Activated CD8-positive, alpha-beta memory T cell treated with anti-CD3 and anti-CD28 coated beads, Interleukin-2, amount 50 U/mL, for 24 hours (primary cell): Measurements from ENCODE around the gene AP1G2.
"Not testable (repeated sequence)": the region's sequence is repeated elsewhere in the genome, so short reads cannot be mapped to it uniquely, and the experiment has no call there.

Source experiments
- DNase-seq: peaks from one replicate; pipeline ENCODE4 v3.0.0-alpha.2; 2020; ENCODE audit errors: extremely low read depth

AP1G2 gene

DNA sequence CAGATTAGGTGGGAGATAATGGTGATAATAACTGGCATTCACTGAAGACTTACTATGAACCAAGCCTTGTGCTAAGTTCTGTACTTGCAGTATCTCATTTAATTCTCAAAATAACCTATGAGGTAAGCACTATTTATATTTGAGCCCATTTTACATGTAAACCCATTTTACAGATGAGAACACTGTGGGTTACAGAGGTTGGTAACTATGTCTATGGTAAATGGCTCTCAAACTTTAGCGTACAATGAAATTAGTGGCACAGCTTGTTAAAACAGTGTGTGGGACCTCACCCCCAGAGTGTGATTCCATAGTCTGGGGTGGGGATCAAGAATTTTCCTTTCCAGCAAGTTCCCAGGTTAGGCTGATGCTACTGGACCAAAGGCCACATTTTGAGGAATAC lies 33.2 kb upstream of the AP1G2 start:
- DNase-seq, result no peak

DNA sequence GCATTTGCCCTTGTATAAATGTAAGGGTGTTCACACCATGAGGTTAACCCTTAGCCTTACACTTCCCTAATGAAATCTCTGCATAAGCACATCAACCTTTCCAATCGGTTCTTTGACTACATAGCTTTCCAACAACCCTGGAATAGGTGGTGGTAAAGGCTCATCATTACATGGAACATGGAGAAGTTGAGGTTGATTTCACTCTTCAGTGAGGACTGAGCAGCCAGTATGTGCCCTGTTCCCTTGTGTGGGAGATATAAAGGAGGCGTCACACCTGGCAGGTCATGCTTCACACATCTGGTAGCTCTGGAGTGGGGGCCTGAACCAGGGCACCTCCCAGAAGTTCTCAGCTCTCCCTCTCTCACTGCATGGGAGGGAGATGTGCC lies 32.7 kb upstream of the AP1G2 start:
- no peak for DNase-seq

DNA sequence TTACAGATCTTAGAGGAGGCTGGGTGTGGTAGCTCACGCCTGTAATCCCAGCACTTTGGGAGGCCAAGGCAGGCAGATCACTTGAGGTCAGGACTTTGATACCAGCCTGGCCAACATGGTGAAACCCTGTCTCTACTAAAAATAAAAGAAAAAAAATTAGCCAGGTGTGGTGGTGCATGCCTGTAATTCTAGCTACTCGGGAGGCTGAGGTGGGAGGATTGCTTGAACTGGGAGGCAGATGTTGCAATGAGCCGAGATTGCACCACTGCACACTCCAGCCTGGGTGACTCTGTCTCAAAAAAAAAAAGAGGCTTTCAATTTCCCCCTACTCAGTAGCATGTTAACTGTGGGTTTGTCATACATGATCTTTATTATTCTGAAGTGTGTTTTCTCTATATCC lies 26.6 kb upstream of the AP1G2 start:
- not testable (repeated sequence) for DNase-seq

DNA sequence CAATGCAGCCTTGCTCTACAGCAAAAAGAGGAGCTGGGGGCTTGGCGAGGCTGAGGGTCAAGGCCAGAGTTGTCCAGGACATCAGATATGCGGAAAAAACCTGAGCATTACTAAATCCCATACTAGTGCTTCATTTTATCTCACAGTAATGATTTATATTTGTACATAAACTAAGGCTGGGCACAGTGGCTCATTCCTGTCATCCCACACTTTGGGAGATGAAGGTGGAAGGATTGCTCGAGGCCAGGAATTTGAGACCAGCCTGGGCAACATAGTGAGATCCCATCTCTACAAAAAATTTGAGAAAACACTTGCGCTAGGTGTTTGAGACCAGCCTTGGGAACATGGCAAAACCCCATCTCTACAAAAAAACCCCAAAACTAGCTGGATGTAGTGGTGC lies 22.6 kb upstream of the AP1G2 start:
- DNase-seq, result no peak

DNA sequence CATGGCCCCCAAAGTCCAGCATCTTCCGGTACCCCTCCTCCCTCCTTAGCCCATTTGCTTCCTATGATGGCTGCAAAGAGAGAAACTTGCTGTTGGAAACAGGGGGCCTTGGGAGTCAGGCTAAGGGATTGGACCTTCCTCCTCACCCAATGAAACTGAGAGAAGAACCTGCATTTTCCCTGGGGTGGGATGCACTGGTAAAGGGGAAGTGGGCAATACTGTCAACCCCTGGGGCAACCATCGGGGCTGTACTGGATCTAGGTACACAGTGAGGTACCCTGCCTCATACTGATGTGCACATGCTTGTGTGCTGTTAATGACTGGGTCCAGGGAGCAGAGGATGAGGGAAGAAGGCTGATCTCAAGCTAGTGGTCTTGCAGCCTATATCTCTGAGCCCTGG lies 22.0 kb upstream of the AP1G2 start:
- no peak for DNase-seq

DNA sequence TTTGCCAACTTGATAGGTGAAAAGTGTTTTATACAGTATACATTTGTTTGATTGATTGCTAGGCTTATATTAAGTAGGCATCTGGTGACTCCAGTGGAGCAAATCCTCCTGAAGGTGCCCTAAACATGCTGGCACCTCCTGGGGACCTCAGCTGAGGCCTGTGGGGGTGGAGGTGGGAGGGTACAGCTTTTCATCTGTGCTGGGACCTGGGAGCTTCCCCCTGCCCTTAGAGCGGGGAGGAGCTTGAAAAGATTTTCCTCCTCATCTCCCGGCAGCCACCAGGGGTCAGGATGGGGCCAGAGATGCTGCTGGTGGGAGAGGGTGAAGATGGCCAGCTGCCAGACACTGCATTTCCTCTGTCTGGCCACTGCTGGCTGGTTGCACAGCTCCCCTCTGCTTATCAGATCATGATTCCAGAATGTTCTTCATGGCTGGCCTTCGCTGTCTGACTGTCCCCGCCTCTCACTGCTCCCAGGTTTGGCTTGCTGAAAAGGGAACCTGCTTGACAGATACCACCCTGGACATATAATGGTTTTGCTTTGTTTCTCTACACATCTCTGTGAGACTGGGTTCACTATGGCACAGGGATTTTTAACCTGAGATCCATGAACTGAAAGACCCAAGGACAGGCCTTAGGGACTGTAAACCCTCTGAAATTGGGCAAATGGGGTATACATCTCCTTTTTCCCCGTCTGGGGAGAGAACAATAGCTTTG lies 21.4 kb upstream of the AP1G2 start:
- DNase-seq, result peak; percentile 55

DNA sequence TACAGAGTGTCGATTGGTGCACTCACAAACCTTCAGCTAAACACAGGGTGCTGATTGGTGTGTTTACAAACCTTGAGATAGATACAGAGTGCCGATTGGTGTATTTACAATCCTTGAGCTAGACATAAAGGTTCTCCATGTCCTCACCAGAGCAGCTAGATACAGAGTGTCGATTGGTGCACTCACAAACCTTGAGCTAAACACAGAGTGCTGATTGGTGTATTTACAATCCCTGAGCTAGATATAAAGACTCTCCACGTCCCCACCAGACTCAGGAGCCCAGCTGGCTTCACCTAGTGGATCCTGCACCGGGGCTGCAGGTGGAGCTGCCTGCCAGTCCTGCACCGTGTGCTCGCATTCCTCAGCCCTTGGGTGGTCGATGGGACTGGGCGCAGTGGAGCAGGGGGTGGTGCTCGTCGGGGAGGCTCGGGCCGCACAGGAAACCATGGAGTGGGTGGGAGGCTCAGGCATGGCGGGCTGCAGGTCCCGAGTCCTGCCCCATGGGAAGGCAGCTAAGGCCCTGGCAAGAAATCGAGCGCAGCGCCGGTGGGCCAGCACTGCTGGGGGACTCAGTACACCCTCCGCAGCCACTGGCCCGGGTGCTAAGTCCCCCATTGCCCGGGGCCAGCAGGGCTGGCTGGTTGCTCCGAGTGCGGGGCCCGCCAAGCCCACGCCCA lies 17.1 kb upstream of the AP1G2 start:
- DNase-seq, result not testable (repeated sequence)

DNA sequence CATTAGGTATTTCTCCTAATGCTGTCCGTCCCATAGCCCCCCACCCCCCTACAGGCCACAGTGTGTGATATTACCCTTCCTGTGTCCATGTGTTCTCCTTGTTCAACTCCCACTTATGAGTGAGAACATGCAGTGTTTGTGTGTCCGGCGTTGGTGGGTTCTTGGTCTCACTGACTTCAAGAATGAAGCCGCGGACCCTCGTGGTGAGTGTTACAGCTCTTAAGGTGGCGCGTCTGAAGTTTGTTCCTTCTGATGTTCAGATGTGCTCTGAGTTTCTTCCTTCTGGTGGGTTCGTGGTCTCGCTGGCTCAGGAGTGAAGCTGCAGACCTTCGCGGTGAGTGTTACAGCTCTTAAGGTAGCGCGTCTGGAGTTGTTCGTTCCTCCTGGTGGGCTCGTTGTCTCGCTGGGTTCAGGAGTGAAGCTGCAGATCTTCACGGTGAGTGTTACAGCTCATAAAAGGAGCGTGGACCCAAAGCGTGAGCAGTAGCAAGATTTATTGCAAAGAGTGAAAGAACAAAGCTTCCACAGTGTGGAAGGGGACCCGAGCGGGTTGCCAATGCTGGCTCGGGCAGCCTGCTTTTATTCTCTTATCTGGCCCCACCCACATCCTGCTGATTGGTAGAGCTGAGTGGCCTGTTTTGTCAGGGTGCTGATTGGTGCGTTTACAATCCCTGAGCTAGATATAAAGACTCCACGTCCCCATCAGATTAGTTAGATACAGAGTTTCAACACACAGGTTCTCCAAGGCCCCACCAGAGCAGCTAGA lies 16.4 kb upstream of the AP1G2 start:
- DNase-seq, result not testable (repeated sequence)

DNA sequence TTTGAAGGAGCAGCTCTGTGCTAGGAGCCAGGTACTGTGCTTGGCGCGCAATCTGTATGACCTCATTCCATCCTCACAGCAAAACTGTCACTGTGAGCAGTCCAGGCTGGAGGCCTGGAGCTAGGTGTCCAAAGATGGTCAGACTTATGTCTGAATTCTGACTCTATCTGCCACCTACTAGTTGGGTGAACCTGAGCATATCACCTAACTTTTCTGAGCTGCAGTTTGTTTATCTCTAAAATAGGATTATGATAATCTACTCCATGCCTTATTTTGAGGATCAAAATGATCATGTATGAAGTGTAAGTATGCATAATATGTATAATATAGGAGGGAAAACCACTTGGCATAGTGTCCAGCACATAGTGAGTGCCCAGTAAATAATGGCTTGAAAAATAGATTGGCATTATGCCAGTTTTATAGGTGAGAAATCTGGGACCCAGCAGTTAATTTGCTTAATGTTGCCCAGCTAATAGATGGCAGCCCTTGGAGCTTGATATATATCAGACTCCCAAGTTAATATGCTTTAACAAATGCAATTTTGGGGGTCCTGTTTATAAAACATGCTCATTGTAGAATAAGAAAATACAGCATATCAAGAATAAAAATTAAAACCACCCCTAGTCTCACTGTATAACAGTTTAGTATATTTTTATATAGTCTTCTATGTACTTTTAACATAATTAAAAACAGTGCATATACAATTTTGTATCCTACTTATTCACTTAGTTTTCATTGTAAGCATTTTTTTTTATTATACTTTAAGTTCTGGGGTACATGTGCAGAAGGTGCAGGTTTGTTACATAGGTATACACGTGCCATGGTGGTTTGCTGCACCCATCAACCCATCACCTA lies 15.5 kb upstream of the AP1G2 start:
- DNase-seq, result no peak

DNA sequence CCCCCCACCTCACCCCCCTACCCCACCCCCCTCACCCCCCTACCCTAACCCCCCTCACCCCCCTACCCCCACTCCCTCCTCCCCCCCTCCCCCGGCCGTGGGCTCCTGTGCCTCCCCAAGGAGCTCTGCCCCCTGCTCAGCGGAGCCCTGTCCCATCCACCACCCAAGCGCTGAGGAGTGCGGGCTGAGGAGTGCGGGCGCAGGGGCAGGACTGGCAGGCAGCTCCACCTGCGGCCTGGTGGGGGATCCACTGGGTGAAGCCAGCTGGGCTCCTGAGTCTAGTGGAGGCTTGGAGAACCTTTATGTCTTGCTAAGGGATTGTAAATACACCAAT lies 13.3 kb upstream of the AP1G2 start:
- no peak for DNase-seq

DNA sequence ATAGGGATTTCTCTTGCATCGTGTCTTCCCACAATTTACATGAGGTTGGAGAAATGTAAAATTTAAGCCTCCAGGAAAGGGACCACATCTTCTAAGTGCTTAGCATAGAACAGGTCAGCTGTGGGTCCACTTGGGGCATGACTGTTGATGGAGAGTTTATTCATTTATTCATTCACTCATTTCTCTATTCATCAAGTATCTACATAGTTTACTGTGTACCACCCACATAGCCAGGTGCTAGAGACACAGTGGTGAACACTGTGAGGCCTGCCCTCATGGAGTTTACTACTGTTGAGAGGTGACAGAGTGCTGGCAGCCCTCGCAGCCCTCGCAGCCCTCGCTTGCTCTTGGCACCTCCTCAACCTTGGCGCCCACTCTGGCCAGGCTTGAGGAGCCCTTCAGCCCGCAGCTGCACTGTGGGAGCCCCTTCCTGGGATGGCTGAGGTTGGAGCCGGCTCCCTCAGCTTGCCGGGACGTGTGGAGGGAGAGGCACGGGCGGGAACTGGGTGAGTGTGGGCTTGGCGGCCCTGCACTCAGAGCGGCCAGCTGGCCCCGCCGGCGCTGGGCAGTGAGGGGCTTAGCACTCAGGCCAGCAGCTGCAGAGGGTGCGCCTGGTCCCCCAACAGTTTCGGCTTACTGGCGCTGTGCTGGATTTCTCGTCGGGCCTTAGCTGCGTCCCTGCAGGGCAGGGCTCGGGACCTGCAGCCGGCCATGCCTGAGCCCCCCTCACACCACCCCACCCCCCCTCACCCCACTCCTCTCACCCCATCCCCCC lies 12.7 kb upstream of the AP1G2 start:
- no peak for DNase-seq

DNA sequence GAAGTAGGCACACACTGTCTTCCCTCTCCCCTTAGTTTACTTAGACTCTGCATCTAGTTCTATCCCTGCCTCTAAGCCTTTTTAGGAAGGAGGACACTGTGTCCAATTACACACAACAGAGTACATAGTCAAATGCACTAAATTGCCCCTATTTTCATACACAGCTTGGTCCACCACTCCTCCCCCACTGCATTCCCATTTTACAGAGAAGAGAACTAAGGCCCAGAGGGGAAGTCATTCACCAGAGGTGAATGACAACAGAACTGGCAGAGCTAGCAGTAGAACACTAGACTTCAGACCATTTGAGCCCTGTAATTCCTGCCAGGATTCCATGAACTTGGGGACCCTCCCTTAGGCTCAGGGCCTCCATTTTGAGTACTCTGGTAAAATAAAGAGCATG lies 12.1 kb upstream of the AP1G2 start:
- no peak for DNase-seq

DNA sequence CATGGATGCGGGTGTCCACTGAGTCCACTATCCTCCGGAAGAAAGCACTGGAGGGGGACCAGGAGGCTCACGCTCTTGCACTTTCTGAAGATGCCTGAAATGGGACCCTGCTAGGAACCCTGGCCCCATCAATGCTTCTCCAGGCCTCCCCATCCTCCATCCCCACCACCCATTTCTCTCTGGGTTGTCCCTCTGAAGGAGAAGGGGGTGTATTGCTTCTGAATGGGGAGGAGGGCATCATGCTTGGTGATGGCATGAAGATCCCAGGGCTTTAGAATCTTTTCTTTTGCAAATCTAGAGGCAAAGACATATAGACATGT lies 11.7 kb upstream of the AP1G2 start:
- DNase-seq, result no peak

DNA sequence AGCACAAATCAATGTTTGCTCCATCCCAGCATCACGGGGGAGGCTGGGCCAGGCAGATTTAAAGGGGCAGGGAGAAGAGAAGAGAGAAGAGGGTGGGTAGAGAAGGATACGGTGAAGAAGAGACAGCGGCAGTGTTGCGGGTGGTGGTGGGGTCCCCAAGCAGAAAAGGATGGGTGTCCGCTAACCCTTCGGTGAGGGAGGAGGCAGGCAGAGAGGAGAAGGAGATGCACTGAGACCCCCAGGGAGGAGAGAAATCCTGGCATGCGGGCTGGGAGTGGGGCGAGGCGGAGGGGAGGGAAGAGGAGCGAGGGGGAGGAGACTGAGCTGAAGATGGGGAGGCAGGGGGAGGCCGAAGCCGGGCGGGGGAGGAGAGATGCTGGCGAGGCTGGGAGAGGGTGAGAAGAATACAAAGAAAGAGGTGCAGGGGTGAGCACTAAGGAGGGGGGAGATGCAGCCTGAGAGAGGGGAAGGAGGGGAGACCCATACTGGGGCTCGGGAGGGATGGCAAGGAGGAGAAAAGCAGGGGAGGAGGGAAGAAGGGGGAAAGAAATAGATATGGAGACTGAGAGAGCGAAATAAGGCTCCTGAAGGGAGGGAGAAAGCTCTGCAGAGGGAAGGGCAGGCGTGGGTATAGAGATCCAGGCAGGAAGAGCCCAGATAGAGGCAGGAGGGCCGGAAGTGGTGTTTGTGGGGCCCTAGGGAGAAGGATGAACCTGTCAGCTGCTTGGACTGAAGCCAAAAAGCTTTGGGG lies 11.1 kb upstream of the AP1G2 start, which contains the start of gene JPH4:
Gene JPH4 (minus strand): TSS at position 231 of the 751 bp plus-strand sequence. CDS start 1,337 bp downstream, outside the sequence.
- DNase-seq, result no peak

DNA sequence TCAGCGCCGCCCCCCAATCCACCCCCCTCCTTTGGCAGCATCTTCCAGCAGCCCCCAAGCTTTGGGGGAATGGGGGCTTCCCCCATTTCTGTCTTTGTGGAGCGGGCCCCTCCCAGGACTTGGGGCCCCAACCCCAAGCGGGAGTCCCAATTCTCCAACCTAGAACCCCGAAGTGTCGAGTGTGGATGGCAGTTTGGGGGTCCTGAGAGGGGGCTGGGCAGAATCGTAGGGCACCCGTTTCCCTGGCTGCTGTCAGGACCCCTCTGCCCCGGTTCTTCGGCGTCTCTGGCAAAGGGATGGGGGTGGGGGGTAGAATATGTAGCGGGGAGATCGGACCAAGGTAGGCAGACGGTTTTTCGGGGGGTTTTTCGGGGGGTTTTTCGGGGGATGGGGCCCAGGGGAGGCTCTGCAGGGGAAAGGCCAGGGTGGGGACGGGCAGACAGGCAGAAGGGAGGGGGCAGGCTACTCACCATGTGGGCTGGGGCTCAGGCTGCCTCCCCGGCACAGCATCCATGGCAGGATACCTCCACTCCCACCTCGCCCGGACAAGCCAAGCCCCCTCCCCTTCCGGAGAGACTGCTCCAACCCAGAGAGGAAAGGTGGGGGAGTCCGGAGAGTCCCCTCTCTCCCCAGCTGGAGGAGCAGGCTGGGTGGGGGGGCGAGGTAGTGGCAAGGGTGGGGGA lies 10.3 kb upstream of the AP1G2 start:
- DNase-seq, result no peak

DNA sequence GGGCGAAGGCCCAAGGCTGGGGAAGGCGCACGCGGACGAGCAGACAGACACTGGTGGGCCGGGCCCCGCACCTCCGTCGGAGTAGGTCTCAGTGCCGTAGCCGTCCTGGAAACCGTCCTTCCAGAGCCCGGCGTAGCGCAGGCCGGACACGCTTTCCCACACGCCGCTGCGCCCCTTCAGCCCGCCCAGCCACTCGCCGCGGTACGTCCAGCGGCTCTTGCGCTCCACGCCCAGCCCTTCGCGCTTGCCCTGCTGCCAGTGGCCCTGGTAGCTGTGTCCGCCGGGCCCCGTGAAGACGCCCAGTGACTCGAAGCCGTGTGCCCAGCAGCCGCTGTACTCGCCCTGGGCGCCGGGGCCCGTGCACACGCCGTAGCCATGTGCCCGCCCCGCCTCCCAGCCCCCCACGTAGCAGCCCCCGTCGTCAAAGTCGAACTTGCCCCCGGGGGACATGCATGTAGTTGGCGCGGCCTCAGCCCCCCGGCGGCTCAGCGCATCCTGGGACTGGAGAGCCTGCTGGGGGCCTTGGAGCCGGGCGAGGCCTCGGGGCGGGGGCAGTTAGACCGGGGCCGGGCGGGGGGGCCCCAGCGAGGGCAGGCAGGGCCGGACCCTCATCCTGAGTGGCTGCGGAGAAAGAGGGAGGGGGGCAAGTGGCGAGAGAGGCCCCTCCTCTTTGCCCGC lies 9.6 kb upstream of the AP1G2 start:
- DNase-seq, result no peak

DNA sequence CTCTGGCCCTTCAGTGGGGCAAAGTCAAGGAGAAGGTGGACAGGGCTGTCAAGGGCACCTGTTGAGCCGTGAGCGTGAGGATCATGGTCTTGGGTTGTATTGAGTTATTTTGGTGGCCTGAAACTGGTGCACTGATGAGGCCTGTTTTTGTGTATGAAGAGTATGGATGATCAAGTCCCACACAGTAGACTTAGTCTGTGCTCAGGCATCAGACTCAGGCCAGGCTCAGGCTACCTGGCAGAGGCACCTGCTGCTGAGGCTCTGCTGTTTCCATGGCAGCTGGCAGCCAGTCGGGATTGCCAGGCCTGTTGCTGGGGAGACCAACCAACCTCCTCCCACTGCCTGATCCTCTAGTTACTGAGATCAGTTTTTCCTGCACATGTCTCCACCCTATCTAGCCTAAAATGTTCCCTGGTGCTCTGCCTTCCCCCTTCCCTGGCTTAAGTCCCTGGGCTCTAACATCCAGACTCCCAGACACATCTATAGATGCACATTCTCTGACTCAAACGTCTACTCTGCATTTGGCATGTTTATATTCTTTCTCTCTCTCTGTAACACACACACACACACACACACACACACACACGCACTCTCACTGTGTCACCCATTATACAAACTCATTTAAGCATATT lies 5.9 kb upstream of the AP1G2 start:
- no peak for DNase-seq

DNA sequence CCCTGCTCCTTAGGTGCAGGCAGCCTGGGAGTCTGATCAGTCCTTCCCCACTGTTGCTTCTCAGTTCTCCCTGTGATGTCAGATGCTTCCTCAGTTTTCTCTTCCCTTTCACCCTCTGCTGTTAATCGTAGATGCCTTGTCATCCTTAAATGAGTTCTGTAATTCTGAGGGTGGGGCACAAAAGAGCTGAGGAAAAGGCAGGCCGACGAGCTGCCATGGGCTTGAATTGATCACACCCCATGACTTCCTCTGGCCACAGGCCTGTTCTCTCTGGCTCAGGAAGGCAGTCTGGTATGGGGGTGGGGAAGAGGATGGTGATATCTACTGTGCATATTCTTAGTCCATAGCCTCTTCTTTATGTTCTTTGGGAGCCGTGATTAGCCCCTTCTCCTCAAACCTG lies 5.2 kb upstream of the AP1G2 start:
- no peak for DNase-seq

DNA sequence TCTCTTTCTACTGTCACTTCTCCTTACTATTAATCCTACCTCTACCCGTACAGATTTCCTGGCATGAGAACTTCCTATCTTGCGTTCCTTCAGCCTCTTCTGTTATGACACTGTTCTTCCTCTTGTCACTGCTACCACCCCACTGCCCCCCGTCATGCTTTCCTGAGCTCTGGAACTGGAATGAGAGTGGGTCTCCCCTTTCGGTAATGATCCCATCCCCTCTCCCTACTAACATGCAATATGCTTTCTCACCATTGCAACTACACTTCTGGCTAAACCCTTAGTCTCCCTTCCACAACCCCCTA lies 4.9 kb upstream of the AP1G2 start:
- no peak for DNase-seq
